ENCODE data around the gene CLTC.

GRCh38 chr17:59722623-59723022 is 102.9 kb downstream of the CLTC start:
- TF ChIP-seq BRCA1 (IDR thresholded peaks at IDR 0.05; ENCODE audit: low read depth, low read length) = no peak
- TF ChIP-seq MAX (IDR thresholded peaks at IDR 0.05; ENCODE audit: low read depth, low read length) = no peak
- TF ChIP-seq EP300 (IDR thresholded peaks at IDR 0.05; ENCODE audit: borderline replicate concordance in 1 of 2, control insufficient read depth in 1 of 2, low read depth in 2 of 2, low read length in 2 of 2) = no peak
- no peak for TF ChIP-seq MXI1 (IDR thresholded peaks at IDR 0.05; ENCODE audit: low read depth, low read length)
- no peak for TF ChIP-seq IKZF1 (conservative IDR thresholded peaks at IDR 0.05)
- TF ChIP-seq ESRRA (IDR thresholded peaks at IDR 0.05; ENCODE audit: low read length) = no peak
- TF ChIP-seq TARDBP (IDR thresholded peaks at IDR 0.05; ENCODE audit: borderline replicate concordance) = no peak
- TF ChIP-seq CTCF (IDR thresholded peaks at IDR 0.05 in 2 of 3, conservative IDR thresholded peaks at IDR 0.05 in 1 of 3; ENCODE audit: control insufficient read depth in 2 of 3, extremely low read depth in 1 of 3, insufficient read depth in 1 of 3, low read depth in 3 of 3, low read length in 3 of 3) = no peak
- no peak for TF ChIP-seq RELB (IDR thresholded peaks at IDR 0.05; ENCODE audit: low read depth)
- no peak for TF ChIP-seq BHLHE40 (IDR thresholded peaks at IDR 0.05; ENCODE audit: borderline replicate concordance in 1 of 2, low read depth in 2 of 2, low read length in 1 of 2)
